CD4-positive, alpha-beta T cell treated with Interleukin-21 for 1 hour (primary cell): Measurements from ENCODE around the gene U2AF1L4.
"Not testable (repeated sequence)": the region's sequence is repeated elsewhere in the genome, so short reads cannot be mapped to it uniquely, and the experiment has no call there.

Experiments
- DNase-seq: peaks from one replicate; pipeline ENCODE4 v3.0.0-alpha.2; 2020

U2AF1L4 gene

GRCh38 chr19:35780058-35780457, 34.8 kb upstream of the U2AF1L4 start:
- DNase-seq, result no peak

GRCh38 chr19:35779033-35779432, 33.8 kb upstream of the U2AF1L4 start:
- DNase-seq, result no peak

- no peak for DNase-seq
These were observed 32.7 kb upstream of the U2AF1L4 start for GRCh38 chr19:35777961-35778360.

- no peak for DNase-seq
These were observed 32.0 kb upstream of the U2AF1L4 start for GRCh38 chr19:35777086-35777841.

DNA sequence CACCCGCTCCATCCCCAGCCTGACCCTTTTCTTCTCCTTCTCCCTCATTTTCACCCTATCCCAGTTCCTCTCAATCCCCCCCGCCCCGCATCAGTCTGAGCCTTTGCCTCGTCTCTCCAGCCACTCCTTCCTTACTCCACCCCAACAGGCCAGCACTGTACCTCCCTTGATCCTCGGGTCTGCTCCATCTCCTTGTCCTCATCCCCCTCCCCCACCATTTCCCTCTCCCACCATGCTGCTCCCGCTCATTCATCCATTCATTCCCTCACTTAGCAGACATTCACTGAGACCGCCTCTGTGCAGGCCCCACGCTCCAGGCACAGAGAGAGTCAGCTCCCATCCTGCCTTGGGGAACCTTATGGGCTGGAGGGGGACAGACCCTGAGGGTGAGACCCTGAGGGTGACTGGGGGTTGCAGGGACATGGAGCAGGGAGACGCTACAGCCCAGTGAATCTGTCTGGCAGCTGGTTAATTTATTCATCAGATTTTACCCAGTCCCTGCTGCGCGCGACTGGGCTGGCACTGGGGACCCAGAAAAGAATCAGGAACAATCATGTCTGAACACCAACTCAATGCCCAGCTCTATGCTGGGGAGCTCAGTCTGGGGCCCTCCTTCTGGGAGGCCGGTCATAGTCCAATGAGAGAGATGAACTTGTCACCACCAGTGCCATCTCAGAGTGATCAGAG, 31.0 kb upstream of the U2AF1L4 start:
- no peak for DNase-seq

GRCh38 chr19:35775298-35776101, 30.3 kb upstream of the U2AF1L4 start, which contains the start of gene ARHGAP33:
TSS of gene ARHGAP33 (plus strand) at chr19:35775564. CDS start at chr19:35775659, 95 bp downstream.
- peak; percentile 99 for DNase-seq

DNA sequence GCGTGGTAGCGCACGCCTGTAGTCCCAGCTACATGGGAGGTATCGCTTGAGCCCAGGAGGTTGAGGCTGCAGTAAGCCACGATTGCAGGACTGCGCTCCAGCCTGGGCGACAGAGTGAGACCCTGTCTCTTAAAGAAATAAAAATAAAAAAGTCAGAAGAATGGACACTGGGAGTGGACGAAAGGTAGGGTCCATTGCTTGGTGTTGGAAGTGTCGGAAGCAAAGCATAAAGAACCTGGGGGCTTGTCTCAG, 29.8 kb upstream of the U2AF1L4 start:
- no peak for DNase-seq

- DNase-seq, result no peak
These were observed 29.2 kb upstream of the U2AF1L4 start for GRCh38 chr19:35774274-35775045.

DNA sequence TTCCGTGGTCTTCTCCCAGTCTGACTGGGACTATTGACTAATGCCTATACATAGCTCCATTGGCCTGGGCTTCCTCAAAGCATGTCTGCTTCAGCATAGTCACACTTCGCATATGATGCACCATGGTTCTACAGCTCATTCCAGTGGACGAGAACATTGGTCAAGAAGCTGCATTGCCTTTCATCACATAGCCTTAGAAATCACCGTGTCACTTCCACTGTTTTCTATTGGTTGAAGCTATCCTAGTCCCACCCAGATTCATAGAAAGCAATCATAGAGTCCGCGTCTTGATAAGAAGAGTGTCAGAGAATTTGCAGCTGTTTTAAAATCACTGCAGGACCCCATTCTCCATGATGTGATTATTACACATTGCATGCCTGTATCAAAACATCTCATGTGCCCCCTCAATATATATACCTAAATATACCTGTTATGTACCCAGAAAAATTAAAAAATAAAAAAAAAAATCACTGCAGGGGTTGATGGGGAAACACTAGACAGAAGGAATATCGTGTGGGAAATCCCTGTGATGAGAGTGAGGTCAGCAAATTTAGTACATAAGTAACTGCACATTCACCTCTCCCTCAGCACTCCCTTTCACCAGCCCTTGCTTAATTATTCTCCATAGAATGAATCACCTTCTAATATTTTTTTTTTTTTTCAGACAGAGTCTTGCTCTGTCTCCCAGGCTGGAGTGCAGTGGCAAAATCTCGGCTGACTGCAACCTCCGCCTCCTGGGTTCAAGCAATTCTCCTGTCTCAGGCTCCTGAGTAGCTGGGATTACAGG, 28.0 kb upstream of the U2AF1L4 start:
- no peak for DNase-seq

- not testable (repeated sequence) for DNase-seq
These were observed 27.1 kb upstream of the U2AF1L4 start for GRCh38 chr19:35772362-35772761.

DNA sequence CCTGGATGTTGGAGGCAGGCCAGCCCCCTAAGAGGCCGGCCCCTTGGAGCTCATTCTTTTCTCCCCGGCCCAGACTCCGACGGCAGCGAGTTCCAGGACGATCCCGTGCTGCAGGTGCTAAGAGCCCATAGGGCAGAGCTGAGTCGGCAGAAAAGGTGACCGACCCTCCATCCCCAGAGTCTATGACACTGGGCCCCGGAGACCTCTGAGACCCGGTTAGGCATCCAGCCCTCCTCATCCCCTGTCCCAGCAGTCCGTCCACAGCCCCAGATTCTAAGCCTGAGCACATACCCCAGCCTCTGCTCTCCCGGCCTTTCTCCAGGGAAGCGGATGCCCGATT, 22.8 kb upstream of the U2AF1L4 start:
- no peak for DNase-seq

DNA sequence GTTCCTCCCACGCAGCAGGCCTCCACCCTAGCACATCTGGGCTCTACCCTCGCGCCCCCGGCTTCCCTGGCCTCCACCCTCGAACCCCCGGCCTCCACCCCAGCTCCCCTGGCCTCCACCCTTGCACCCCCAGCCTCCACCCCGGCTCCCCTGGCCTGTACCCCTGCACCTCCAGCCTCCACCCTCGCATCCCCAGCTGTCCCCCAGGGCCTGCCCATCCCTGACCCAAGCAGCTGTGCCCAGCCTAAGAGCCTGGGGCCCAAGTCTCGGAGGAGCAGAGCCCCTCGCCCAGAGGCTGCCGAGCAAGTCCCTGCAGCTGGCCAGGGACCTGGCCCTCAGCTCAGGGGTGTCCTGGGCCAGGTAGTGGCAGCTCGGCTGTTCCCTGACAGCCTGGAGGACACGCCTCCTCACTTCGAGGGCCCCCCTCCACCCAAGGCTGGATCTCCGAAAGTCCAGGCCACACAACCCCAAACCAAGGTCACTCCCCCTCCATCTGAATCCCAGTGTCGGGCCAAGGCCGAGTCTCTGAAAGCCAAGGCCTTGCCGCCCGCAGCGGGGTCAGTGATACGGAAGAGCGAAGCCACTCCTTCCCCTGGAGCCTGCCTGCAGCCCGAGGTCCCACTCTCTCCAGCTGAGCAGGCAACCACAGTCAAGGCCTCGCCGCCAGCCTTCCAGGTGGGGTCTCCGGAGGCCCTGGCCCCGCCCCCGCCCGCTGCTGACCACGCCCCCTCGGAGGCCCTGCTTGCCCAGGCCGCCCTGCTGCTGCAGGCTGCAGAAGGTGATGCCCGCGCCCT, 22.3 kb upstream of the U2AF1L4 start:
- no peak for DNase-seq

DNA sequence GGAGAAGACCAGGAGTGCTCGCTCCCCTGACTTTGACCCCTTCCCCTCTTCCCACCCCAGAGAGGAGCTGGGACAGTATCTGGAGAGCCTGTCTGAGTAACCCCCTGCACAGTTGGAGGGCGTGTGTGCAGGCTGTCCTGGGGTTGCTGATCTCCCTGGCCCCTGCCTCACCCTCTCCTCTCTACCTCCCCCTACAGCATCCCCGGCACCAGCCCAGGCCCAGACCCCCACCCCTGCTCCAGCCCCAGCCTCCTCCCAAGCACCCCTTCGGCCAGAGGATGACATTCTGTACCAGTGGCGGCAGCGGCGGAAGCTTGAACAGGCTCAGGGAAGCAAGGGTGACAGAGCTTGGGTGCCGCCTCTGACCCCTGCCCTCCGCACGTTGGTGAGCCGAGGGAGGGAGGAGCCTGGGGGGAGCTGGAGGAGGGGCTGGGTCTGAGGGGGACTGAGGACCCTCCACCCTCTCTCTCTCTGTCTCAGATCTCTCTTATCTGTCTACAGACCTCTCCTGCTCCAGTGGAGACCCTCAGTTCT, 21.4 kb upstream of the U2AF1L4 start:
- DNase-seq, result no peak

DNA sequence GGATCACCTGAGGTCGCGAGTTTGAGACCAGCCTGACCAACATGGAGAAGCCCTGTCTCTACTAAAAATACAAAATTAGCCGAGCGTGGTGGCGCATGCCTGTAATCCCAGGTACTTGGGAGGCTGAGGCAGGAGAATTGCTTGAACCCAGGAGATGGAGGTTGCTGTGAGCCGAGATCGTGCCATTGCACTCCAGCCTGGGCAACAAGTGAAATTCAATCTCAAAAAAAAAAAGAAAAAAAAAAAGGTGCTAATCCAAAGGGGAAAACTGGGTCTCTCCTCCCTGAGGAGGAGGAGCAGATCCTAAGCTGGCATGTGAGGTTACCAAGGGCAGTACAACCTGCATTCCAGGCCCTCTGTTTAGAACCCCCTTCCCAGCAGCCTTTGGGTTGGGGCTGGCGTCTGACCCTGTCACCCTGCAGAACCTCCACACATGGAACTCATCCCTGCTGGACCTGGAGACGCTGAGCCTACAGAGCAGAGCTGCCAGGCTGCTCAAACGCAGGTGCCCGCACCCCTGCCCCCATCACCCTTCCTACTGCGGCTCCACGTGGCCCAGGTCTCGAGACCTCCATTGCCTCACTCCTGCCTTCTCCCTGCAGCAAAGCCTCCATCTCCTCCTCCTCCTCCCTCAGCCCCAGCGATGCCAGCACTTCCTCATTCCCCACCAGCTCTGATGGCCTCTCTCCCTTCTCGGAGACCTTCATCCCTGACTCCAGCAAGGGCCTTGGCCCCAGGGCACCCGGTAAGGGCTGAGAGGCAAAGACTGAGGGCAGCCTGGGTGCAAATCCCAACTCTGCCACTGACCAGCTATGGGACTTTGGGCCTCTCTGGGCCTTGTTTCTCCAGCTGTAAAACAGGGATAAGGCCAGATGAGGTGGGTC, 19.5 kb upstream of the U2AF1L4 start:
- no peak for DNase-seq

DNA sequence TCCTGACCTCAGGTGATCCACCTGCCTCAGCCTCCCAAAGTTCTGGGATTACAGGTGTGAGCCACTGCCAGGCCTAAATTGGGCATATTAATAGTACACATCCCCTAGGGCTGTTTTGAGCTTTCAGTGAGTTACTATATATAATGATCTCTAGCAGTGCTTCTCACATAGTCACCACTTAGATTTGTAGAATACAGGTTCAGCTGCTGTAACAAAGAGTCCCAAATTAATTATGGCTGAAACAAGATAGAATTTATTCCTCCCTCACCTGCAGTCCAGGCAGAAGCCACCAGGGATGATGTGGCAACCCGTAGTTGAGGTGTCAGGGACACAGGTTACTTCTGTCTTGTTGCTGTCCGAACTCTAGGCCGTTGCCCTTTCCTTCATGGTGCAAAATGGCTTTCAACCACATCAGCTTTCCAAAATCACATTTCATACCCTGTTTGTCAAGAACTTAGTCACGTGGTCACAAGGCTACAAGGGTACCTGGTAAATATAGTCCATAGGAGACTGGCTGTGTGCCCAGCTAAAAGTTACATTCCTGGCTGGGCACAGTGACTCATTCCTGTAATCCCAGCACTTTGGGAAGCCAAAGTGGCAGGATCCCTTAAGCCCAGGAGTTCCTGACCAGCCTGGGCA, 15.6 kb upstream of the U2AF1L4 start:
- no peak for DNase-seq

DNA sequence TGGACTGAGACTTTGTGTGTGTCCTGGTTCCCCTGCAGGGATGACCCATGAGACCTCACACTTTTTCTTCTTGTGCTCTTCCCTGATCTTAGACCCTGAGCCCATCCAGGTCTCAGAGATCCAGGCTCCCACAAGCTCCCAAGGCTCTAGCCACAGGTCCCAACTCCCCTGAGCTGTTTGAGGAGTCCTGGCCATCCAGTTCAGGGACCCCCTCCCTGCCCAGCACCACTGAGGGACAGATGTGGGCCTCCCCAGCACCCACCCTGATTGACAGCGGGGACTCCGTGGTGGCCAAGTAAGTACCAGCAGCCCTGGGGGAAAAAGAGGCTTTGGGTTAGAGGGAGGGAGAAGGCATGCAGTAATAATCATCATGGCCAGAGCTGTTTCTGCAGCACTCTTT, 14.5 kb upstream of the U2AF1L4 start:
- DNase-seq, result no peak

DNA sequence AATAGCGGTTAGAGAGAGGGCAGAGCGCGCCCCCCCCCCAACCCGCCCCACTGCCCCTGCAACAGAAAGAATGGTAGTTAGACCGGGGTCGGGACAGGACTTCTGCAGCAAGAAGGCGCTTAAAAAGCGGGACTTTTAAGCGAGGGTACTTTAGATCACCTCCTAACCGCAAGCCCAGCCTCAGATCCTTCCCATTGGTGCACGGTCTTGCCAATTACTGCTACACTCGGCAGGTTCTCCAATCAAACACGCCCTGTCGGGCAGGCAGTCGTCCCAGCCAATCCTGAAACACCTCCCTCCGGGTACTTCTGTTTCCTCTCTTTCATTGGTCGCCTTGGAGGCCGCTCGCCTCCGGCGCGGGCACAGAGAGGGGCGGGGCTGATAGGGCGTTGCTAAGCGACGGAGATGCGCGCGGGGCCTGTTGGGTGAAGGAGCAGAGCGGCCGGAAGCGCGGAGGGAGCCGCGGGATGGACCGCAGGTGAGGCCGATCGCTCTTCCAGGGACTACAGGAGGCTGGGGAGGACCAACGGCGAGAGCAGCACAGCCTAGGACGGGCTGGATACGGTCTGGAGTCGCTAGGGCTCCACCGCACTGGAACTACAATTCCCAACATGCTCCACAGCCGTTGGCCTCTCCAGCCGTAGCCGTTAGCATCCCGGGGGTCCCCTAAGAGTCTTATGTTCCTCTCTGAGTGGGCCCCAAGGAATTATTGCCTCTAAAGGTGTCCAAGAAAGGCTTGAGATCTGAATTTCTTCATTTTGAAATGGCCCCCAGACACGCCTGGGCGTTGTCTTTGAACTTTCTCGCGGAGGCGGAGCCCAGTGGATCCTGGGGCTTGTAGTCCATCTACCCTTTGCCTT, 12.8 kb upstream of the U2AF1L4 start, which contains the start of gene PROSER3:
PROSER3 (plus strand) TSS at position 428 of the 860 bp plus-strand sequence; CDS start at position 468, 40 bp downstream.
- peak; percentile 100 for DNase-seq

- DNase-seq, result no peak
These were observed 12.1 kb upstream of the U2AF1L4 start for GRCh38 chr19:35757231-35757748.
